Measurements from ENCODE around the gene UBE2E1.
A peak's percentile ranks its signal among the peaks of the same experiment; 100 is the strongest.

Gene UBE2E1

DNA sequence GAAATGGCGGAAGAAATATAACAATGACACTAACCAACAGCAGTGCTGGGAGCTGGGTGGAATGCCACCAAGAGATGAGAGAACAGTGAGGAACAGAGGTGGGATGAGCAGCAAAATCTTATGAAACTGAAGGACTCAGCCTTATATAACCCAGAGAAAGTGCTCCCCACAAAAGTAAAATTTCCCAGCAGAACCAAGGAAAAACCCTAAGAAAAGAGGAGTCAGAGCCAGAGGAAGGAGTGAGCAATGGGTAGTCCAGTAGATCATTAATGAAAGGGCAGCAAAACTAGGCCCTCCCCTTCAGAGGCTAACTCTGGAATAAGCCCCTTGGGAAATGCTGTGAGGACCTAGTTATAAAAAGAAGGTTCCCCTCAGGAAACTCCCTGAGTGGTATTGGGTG, 24.7 kb upstream of the UBE2E1 start:
- Mint-ChIP-seq H3K4me3 (no peak overlapping the region), H3K27ac (peak overlapping the region in 1 of 2 donors; percentile 83)

DNA sequence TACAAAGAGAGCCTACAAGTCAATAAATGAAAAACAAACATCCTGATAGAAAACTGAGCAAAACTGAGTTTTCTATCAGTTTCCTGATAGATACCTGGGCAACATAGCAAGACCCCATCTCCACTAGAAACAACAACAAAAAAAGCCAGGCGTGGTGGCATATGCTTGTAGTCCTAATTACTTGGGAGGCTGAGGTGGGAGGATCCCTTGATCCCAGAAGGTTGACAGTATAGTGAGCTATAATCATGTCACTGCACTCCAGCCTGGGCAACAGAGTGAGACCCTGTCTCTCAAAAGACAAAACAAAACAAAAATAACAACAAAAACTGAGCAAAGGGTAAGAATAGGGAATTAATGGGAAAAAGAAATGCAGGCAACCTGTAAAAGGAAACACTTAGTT, 23.9 kb upstream of the UBE2E1 start:
- peaks cover 0 to 8% of the 10 kb centered on the region in 2 donors for H3K9me3 Mint-ChIP-seq
- peaks cover 35% of the 10 kb centered on the region for H3K27me3 Mint-ChIP-seq
- ATAC-seq = no peak
- H3K4me1 Mint-ChIP-seq = no peaks in the 10 kb centered on the region
- no peak overlapping the region for H3K27ac Mint-ChIP-seq
- no peak overlapping the region for H3K4me3 Mint-ChIP-seq
- no peak for DNase-seq

More for the DNA sequence above, 24.7 kb upstream of the UBE2E1 start:
- peaks cover 0 to 8% of the 10 kb centered on the region in 2 donors for H3K9me3 Mint-ChIP-seq
- ATAC-seq = no peak
- no peaks in the 10 kb centered on the region for H3K4me1 Mint-ChIP-seq
- no peak for DNase-seq
- peaks cover 35% of the 10 kb centered on the region for H3K27me3 Mint-ChIP-seq

DNA sequence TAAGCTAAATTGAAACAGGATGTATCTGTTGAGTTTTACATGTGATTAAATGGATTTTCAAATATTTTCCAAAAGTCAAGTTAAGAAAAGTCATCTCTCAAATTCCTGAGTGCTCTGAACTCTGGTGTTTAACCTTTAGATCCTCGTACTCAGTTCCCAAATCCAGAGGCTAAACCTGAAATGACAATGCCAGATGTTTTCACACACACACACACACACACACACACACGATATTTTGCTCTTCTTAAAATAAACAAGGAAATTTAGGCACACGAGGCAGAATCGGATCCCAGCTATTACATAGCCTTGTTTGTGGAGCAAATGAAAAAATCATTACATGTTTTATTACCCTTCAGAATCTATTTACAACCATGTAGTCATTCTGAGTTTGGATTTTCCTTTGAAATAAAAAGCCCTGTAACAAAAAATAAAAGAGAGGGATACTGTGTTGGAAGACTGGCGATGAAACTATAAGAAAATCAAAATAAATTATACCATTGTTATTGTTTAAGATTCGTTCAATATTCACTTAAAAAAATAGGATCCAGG, 20.6 kb upstream of the UBE2E1 start:
- H3K9me3 Mint-ChIP-seq = peaks cover 0 to 8% of the 10 kb centered on the region in 2 donors
- DNase-seq (no peak), ATAC-seq (no peak)
- H3K27ac Mint-ChIP-seq = no peak overlapping the region
- no peaks in the 10 kb centered on the region for H3K4me1 Mint-ChIP-seq
- peaks cover 30% of the 10 kb centered on the region for H3K27me3 Mint-ChIP-seq
- no peak overlapping the region for H3K4me3 Mint-ChIP-seq

DNA sequence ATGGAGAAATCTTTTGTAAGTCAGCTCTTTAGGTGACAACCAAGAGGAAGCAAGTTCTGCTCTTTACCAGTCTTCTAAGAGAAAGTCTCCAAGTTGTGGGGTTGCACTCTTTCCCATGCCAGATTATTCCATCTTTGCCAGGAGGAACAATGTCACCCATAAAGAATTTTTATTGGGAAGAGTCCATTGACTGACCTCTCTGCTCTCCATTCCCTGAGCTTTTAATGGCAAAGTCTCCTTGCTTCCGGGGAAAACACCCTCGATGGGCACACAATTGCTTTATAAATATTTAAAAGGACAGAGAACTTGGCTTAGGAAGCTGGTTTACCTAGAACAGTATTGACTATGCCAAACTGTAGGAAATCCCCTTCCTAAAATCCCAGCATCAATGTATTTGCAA, 19.9 kb upstream of the UBE2E1 start:
- no peak for DNase-seq
- H3K9me3 Mint-ChIP-seq = peaks cover 0 to 8% of the 10 kb centered on the region in 2 donors
- H3K4me1 Mint-ChIP-seq = no peaks in the 10 kb centered on the region
- ATAC-seq = no peak
- H3K27me3 Mint-ChIP-seq = peaks cover 24% of the 10 kb centered on the region
- no peak overlapping the region for H3K27ac Mint-ChIP-seq
- no peak overlapping the region for H3K4me3 Mint-ChIP-seq

DNA sequence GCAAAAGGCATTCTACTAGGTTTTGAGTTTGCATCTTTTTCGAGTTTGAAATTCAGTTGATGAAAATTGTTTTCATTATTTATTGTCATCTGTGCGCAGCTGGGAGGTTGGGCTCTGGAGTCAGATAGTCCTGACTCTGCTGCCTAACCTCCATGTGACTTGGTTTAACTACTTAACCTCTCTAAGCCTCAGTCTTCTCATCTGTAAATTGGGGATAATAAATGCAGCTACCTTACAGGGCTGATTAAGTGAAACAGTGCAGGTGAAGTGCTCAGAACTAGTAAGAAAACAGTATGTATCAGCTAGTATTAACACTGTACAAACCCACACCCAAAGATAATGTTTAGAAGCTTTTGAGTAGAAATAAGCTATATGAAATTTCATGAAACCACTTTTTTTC, 14.1 kb upstream of the UBE2E1 start:
- no peak for ATAC-seq
- no peaks in the 10 kb centered on the region for H3K9me3 Mint-ChIP-seq

DNA sequence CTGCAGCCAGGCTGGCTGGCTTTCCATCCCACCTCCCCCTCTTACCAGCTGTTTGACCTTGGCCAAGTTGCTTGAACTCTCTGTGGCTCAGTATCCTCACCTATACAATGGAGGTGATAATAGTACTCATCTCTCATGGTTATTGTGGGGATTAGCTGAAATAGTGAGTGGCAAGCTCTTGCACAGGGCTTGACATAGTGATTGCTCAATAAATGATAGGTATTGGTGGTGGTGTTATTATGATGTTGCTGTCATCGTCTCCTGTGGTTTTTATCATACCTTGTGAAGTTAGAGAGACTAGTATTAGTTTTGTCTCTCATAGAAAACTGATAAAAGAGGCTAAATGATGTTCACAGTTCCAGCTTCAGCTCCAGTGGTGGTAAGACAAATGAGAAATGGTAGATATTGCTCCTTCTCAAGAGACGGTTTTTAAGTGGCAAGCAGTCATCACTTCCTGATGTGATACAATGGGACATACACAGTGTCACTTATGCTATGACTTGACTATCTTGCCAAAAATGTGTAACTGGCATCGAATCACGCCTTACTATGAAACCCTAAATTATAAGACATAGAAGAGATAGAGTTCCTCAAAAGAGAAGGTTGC, 12.1 kb upstream of the UBE2E1 start:
- Mint-ChIP-seq H3K4me1 (peaks cover 23% of the 10 kb centered on the region), H3K9me3 (no peaks in the 10 kb centered on the region), H3K27ac (no peak overlapping the region), H3K4me3 (no peak overlapping the region), H3K27me3 (peaks cover 31% of the 10 kb centered on the region)
- DNase-seq (no peak), ATAC-seq (peak; percentile 41)

More for the DNA sequence above, 14.1 kb upstream of the UBE2E1 start:
- Mint-ChIP-seq H3K4me3 (no peak overlapping the region), H3K4me1 (peaks cover 4% of the 10 kb centered on the region), H3K27me3 (peaks cover 27% of the 10 kb centered on the region), H3K27ac (no peak overlapping the region)
- DNase-seq = no peak

DNA sequence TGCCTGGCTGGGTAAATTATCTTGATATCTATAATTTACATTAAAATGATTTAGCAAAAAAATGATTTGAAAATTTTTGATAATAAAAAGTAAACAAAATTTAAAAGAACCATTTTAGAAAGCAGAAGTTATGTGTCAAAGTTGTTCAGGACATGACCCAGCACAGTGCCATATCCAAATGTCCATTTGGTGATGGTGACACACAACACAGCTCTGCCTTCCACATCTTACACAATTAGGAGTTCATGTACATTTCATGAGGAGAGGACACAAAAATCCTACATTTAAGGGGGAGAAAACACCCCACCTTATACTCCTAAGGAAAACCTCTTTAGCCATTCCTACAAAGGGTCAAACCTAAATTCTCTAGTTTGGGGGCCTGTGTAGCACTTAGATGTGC, 10.7 kb upstream of the UBE2E1 start:
- H3K4me1 Mint-ChIP-seq = peaks cover 23% of the 10 kb centered on the region

DNA sequence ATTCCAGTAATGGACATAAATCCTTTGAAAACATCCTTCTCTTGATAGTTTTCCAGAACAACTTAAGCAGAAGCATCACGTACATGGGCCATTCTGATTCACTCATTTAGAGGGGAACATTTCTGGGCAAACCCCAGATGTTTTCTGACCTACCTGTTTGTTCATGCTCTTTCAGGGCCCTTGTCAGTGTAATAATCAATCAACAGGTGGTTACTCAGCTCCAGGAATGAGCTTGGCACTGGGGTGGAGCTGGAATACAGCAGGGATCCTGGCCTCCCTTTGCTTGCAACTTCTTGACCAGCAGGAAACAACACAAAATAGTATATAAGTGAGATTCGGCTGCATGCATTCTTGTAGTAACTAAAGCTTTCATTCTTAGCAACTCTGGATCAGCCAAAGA, 9.2 kb upstream of the UBE2E1 start:
- Mint-ChIP-seq H3K4me1 (peaks cover 23% of the 10 kb centered on the region), H3K27me3 (peaks cover 31% of the 10 kb centered on the region), H3K9me3 (no peaks in the 10 kb centered on the region), H3K4me3 (no peak overlapping the region), H3K27ac (no peak overlapping the region)
- DNase-seq (no peak), ATAC-seq (no peak)

More for the DNA sequence above, 10.7 kb upstream of the UBE2E1 start:
- Mint-ChIP-seq H3K27ac (no peak overlapping the region), H3K4me3 (no peak overlapping the region), H3K9me3 (no peaks in the 10 kb centered on the region), H3K27me3 (peaks cover 39% of the 10 kb centered on the region)
- ATAC-seq (no peak), DNase-seq (no peak)

DNA sequence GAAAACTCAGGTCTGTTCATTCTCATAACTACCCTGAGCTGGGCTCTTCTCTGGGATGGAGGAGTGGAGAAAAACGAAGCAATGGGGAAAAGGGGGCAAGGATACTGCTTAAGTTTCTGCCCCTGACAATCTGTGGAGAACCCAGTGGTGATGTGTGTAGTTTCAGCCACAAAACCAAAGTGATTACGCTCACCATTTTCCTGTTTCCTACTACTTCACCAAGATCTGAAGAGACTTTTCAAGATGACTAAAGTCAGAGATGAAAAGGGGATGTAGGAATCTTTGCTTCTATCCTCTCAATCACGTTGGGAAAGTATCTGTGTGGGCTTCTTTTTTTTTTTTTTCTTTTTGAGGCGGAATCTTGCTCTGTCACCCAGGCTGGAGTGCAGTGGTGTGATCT, 8.3 kb upstream of the UBE2E1 start:
- Mint-ChIP-seq H3K9me3 (no peaks in the 10 kb centered on the region), H3K4me1 (peaks cover 23% of the 10 kb centered on the region), H3K27ac (no peak overlapping the region), H3K27me3 (peaks cover 30% of the 10 kb centered on the region), H3K4me3 (peak overlapping the region in 1 of 2 donors; percentile 37)
- ATAC-seq (peak; percentile 83), DNase-seq (no peak)

DNA sequence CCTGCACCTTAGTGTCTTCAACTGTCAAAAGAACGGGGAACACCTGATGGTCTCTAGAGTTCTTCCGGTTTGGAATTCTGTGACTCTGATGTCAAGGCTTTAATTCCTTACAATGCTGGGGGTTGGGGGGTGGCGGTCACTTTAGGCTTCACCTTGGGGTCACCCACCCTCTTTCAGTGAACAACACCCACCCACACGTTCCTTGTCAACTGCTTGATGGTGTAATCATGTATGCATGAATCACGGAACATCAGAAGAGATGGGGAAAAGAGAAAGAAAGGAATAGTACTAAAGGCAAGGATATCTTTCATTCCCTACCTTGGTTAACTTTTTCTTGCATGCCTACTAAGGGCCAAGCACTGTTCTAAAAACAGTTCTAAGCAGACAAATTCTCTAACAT, 7.3 kb upstream of the UBE2E1 start:
- peaks cover 23% of the 10 kb centered on the region for H3K4me1 Mint-ChIP-seq
- no peak overlapping the region for H3K27ac Mint-ChIP-seq
- DNase-seq (no peak), ATAC-seq (no peak)
- H3K9me3 Mint-ChIP-seq = no peaks in the 10 kb centered on the region
- peaks cover 30% of the 10 kb centered on the region for H3K27me3 Mint-ChIP-seq
- H3K4me3 Mint-ChIP-seq = no peak overlapping the region

DNA sequence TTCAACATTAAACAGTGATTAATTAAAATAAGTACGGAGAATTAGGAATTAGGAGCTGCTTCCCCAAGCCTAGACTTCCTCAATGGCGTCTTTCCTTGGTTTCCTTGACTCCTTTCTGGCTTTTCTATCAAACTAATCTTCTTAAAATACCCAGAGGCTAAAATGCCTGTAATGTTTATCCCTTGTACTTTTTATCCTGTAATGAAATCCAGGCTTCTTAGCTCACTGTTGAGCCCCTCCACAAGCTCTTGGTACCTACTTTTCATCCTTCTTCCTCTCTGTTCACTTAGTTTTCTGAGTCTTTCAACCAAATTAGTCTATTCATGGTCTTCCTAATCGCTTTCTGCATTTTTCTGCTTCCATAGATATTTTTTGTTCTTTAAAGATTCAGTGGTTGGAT, 6.9 kb upstream of the UBE2E1 start:
- peaks cover 25% of the 10 kb centered on the region for H3K27me3 Mint-ChIP-seq

DNA sequence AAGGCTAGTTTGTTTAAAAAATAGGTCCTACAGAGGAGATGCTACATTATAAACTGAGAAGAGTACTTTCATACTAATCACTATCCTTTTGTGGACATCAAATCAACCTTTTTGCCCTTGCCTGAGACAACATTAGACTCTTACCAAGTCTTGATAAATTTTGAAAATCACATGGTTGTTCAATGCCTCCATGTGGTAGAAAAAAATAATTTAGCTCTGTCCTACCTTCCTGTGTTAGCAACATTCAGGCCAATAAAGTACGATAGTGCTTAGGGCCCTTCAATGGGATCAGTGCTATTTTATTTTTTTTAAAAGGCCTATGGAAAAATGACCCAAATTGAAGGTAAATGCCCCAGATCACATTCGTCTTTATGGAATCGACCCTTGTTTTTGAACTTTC, 5.0 kb upstream of the UBE2E1 start:
- DNase-seq (no peak), ATAC-seq (no peak)
- Mint-ChIP-seq H3K4me3 (no peak overlapping the region), H3K27me3 (peaks cover 37% of the 10 kb centered on the region), H3K27ac (no peak overlapping the region), H3K4me1 (peaks cover 30% of the 10 kb centered on the region), H3K9me3 (no peaks in the 10 kb centered on the region)

More for the DNA sequence above, 6.9 kb upstream of the UBE2E1 start:
- peak overlapping the region in 1 of 2 donors; percentile 77 for H3K27ac Mint-ChIP-seq
- no peaks in the 10 kb centered on the region for H3K9me3 Mint-ChIP-seq
- H3K4me1 Mint-ChIP-seq = peaks cover 23% of the 10 kb centered on the region
- no peak for DNase-seq
- no peak overlapping the region for H3K4me3 Mint-ChIP-seq
- no peak for ATAC-seq

DNA sequence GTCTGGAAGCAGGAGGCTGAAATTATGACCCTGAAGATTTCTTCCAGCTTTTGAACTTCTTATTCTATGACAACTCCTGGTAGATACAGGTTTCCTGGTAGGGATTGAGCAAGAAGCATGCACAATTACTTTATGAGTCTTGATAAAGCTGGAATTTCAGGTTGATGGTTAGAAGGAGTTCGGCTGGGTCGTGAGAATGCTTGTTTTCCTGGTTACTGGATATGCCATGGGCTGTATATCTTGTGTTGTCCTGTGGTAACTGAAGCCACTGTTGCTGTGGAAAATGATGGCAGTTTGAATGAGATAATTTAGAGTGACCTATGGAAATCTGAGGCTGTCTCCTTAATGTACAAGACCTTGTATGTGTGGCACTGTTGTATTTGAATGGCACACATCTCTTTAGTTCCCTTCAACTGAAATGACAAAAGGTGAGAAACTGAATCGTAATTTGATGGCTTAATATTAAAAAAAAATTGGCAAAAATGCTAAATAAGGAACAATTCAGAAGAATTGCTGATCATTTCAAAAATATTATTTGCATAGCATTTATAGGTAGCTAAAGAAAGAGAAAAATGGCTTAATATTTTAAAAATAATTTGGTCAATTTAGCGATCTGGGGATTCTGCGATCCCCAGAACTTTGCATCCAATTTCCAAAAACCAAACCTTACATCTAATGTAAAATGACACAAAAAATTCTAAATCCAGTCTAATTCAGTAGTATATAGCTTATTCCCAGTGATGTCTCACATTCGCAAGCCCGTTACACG, 1.1 kb upstream of the UBE2E1 start:
- Mint-ChIP-seq H3K4me3 (no peak overlapping the region), H3K9me3 (no peaks in the 10 kb centered on the region), H3K27me3 (peaks cover 18% of the 10 kb centered on the region), H3K4me1 (peaks cover 35% of the 10 kb centered on the region), H3K27ac (no peak overlapping the region)
- DNase-seq = no peak
- no peak for ATAC-seq

DNA sequence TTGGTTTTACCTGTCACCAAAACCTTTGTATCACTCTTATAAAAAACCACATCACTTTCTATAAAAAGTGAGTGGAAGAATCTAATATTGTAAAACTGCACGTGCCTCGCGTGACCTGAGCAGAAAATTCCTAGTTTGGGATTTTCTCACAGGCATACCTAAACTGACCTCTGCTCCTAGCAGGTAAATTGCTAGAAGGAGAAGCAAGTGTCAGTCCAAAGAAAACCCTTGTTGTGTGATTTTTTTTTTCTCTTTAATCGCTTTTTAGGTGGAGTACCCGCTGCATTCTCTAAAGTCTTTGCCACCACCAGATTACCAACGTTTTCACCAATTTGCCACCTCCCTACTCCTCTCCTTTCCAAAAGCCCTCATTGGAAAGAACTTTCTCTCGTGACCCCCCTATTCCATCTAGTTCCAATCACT, 534 bp upstream of the UBE2E1 start:
- Mint-ChIP-seq H3K27me3 (peaks cover 18% of the 10 kb centered on the region), H3K9me3 (no peaks in the 10 kb centered on the region), H3K4me3 (peak overlapping the region; percentile 92 to 96), H3K27ac (peak overlapping the region; percentile 99), H3K4me1 (peaks cover 41% of the 10 kb centered on the region)
- no peak for ATAC-seq
- DNase-seq = no peak

DNA sequence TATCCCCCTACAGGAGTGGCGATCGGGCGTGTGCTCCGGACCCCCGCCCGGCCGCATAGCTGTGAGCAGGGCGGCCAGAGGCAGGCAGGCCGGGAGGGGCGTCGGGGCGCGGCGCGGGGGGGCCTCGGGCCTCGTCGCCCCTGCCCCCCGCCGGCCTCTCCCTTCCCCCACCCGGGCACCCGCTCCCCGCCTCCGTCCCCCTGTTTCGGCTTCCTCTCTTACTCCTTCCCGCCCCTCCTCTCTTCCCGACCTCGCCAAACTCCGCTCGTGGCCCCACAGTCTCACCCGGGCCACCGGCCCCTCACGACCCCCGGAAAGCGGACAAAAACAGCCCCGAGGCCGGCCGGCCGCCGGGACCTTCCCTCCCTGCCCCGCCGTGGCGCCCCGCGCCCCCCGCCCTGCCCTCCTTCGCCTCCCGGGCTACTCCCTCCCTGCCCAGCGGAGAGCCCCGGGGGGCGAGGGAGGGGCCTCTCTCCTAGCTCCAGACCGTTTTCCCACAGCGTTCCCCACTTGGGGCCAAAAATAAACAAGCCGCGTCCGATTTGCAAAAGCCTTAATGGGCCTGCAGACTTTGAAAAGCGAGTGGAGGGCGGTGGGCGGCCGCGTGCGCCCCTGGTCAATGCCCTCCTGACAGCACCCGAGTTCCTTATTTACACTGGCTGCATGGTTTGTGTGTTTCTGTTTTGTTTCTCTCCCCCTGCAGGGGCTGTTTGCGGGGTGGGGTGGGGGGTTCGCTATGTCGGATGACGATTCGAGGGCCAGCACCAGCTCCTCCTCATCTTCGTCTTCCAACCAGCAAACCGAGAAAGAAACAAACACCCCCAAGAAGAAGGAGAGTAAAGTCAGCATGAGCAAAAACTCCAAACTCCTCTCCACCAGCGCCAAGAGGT, 1.0 kb downstream of the UBE2E1 start:
- H3K9me3 Mint-ChIP-seq = no peaks in the 10 kb centered on the region
- peak overlapping the region; percentile 91 to 97 for H3K4me3 Mint-ChIP-seq
- peaks cover 52% of the 10 kb centered on the region for H3K4me1 Mint-ChIP-seq
- H3K27ac Mint-ChIP-seq = peak overlapping the region; percentile 98 to 99
- ATAC-seq (peak; percentile 51), DNase-seq (no peak)
- peaks cover 18% of the 10 kb centered on the region for H3K27me3 Mint-ChIP-seq
